ENCODE results near the gene LINC00632.

Gene LINC00632

GRCh38 chrX:140764401-140764919 is 54.9 kb downstream of the LINC00632 start:
- DNase-seq (ENCODE audit: extremely low read depth in 1 of 2, low read depth in 1 of 2), result no peak

- DNase-seq (ENCODE audit: extremely low read depth in 1 of 2, low read depth in 1 of 2), result no peak
These were observed 55.7 kb downstream of the LINC00632 start for GRCh38 chrX:140765043-140765784.

GRCh38 chrX:140766024-140766611 is 56.6 kb downstream of the LINC00632 start:
- DNase-seq (ENCODE audit: extremely low read depth in 1 of 2, low read depth in 1 of 2), result no peak

- DNase-seq (ENCODE audit: extremely low read depth in 1 of 2, low read depth in 1 of 2), result no peak
These were observed 58.1 kb downstream of the LINC00632 start for GRCh38 chrX:140767646-140768045.

GRCh38 chrX:140775211-140775610 is 65.7 kb downstream of the LINC00632 start:
- DNase-seq (ENCODE audit: extremely low read depth in 1 of 2, low read depth in 1 of 2), result no peak

- no peak for DNase-seq (ENCODE audit: extremely low read depth in 1 of 2, low read depth in 1 of 2)
These were observed 66.8 kb downstream of the LINC00632 start for GRCh38 chrX:140776320-140776719.

GRCh38 chrX:140794642-140795041 is 85.1 kb downstream of the LINC00632 start:
- DNase-seq (ENCODE audit: extremely low read depth in 1 of 2, low read depth in 1 of 2), result no peak

GRCh38 chrX:140799216-140799615 is 89.7 kb downstream of the LINC00632 start:
- no peak for DNase-seq (ENCODE audit: extremely low read depth in 1 of 2, low read depth in 1 of 2)

GRCh38 chrX:140804292-140804691 is 94.7 kb downstream of the LINC00632 start:
- no peak for DNase-seq (ENCODE audit: extremely low read depth in 1 of 2, low read depth in 1 of 2)

- no peak for DNase-seq (ENCODE audit: extremely low read depth in 1 of 2, low read depth in 1 of 2)
These were observed 106.3 kb downstream of the LINC00632 start for GRCh38 chrX:140815868-140816267.

- DNase-seq (ENCODE audit: extremely low read depth in 1 of 2, low read depth in 1 of 2), result no peak
These were observed 108.4 kb downstream of the LINC00632 start for GRCh38 chrX:140817943-140818342.

- no peak for DNase-seq (ENCODE audit: extremely low read depth in 1 of 2, low read depth in 1 of 2)
These were observed 111.7 kb downstream of the LINC00632 start for GRCh38 chrX:140821280-140821679.

GRCh38 chrX:140822184-140822583 is 112.6 kb downstream of the LINC00632 start:
- no peak for DNase-seq (ENCODE audit: extremely low read depth in 1 of 2, low read depth in 1 of 2)

- DNase-seq (ENCODE audit: extremely low read depth in 1 of 2, low read depth in 1 of 2), result no peak
These were observed 113.3 kb downstream of the LINC00632 start for GRCh38 chrX:140822861-140823260.

GRCh38 chrX:140836874-140837273 is 127.3 kb downstream of the LINC00632 start:
- DNase-seq (ENCODE audit: extremely low read depth in 1 of 2, low read depth in 1 of 2), result no peak

All from stimulated activated CD8-positive, alpha-beta memory T cell treated with anti-CD3 and anti-CD28 coated beads, Interleukin-7, amount 100 ng/mL, for 48 hours (primary cell).